ENCODE data around the gene HNF1A. TPM values are rescaled to one million over a fixed set of nuclear protein-coding genes. Genes with fewer than 3 reads are reported as not detected.
A peak's percentile ranks its signal among the peaks of the same experiment; 100 is the strongest.

HNF1A gene
- total and polyA plus RNA-seq, 2 of the 13 experiments (the other 11 are each of a cell fraction or from before 2014, with no cell fraction given) = 13.4 to 34.7 TPM

DNA sequence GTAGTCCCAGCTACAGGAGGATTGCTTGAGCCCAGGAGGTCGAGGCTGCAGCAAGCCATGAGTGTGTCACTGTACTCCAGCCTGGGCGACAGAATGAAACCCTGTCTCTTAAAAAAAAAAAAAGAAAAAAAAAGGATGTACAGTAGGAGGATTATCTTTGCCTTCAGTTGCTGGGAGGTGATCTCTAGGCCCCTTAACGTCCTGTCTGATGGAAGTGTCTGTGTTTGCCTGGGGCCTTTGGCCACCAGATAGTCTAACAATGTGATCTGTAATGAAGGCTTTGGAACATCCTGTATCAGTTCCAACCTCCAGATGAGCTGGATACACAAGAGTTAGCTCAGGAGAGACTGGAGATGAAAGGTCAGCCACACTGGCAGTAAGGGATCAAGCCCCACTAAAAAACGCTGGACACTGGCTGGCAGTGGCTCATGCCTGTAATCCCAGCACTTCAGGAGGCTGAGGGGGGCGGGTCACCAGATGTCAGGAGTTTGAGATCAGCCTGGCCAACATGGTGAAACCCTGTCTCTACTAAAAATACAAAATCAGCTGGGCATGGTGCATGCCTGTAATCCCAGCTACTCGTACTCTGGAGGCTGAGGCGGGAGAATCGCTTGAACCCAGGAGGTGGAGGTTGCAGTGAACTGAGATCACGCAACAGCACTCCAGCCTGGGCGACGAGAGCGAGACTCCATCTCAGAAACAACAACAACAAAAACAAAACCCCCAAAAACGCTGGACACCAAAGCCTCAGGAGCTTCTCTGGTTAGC, 19.0 kb upstream of the HNF1A start (continued):
- TF ChIP-seq, protein P1, sequence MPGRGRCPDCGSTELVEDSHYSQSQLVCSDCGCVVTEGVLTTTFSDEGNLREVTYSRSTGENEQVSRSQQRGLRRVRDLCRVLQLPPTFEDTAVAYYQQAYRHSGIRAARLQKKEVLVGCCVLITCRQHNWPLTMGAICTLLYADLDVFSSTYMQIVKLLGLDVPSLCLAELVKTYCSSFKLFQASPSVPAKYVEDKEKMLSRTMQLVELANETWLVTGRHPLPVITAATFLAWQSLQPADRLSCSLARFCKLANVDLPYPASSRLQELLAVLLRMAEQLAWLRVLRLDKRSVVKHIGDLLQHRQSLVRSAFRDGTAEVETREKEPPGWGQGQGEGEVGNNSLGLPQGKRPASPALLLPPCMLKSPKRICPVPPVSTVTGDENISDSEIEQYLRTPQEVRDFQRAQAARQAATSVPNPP (CRISPR knock-in tag; IDR thresholded peaks at IDR 0.05) = 0 out of 2 replicates have a peak, but pooled peaks have one; percentile 34
- TF ChIP-seq, protein P2, sequence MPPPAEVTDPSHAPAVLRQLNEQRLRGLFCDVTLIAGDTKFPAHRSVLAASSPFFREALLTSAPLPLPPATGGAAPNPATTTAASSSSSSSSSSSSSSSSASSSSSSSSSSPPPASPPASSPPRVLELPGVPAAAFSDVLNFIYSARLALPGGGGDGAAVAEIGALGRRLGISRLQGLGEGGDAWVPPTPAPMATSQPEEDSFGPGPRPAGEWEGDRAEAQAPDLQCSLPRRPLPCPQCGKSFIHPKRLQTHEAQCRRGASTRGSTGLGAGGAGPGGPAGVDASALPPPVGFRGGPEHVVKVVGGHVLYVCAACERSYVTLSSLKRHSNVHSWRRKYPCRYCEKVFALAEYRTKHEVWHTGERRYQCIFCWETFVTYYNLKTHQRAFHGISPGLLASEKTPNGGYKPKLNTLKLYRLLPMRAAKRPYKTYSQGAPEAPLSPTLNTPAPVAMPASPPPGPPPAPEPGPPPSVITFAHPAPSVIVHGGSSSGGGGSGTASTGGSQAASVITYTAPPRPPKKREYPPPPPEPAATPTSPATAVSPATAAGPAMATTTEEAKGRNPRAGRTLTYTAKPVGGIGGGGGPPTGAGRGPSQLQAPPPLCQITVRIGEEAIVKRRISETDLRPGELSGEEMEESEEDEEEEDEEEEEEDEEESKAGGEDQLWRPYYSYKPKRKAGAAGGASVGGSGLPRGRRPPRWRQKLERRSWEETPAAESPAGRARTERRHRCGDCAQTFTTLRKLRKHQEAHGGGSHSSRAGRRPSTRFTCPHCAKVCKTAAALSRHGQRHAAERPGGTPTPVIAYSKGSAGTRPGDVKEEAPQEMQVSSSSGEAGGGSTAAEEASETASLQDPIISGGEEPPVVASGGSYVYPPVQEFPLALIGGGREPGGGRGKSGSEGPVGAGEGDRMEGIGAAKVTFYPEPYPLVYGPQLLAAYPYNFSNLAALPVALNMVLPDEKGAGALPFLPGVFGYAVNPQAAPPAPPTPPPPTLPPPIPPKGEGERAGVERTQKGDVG (CRISPR knock-in tag; IDR thresholded peaks at IDR 0.05; ENCODE audit: borderline replicate concordance) = no peak
- TF ChIP-seq ZSCAN22 (CRISPR knock-in tag; IDR thresholded peaks at IDR 0.05) = peak; percentile 74; the same call in 1 of the 2 replicates
- 0 out of 2 replicates have a peak, but pooled peaks have one; percentile 16 for TF ChIP-seq TARDBP (CRISPR knock-in tag; IDR thresholded peaks at IDR 0.05)
- TF ChIP-seq THYN1 (CRISPR knock-in tag; IDR thresholded peaks at IDR 0.05; ENCODE audit: borderline replicate concordance, low read depth) = 0 out of 2 replicates have a peak, but pooled peaks have one; percentile 62
- TF ChIP-seq SUZ12 (IDR thresholded peaks at IDR 0.05; ENCODE audit: low read depth, low read length) = no peak
- no peak for TF ChIP-seq SPEN (CRISPR knock-in tag; IDR thresholded peaks at IDR 0.05; ENCODE audit: low read depth)
- no peak for TF ChIP-seq MEF2D (CRISPR knock-in tag; IDR thresholded peaks at IDR 0.05)
- no peak for TF ChIP-seq TBP (CRISPR knock-in tag; IDR thresholded peaks at IDR 0.05)
- TF ChIP-seq, protein P3, sequence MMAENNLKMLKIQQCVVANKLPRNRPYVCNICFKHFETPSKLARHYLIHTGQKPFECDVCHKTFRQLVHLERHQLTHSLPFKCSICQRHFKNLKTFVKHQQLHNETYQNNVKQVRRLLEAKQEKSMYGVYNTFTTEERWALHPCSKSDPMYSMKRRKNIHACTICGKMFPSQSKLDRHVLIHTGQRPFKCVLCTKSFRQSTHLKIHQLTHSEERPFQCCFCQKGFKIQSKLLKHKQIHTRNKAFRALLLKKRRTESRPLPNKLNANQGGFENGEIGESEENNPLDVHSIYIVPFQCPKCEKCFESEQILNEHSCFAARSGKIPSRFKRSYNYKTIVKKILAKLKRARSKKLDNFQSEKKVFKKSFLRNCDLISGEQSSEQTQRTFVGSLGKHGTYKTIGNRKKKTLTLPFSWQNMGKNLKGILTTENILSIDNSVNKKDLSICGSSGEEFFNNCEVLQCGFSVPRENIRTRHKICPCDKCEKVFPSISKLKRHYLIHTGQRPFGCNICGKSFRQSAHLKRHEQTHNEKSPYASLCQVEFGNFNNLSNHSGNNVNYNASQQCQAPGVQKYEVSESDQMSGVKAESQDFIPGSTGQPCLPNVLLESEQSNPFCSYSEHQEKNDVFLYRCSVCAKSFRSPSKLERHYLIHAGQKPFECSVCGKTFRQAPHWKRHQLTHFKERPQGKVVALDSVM (CRISPR knock-in tag; IDR thresholded peaks at IDR 0.05) = peak; percentile 76; the same call in 1 of the 2 replicates
- TF ChIP-seq ATF7-NPFF (CRISPR knock-in tag; IDR thresholded peaks at IDR 0.05; ENCODE audit: low read depth) = no peak
- TF ChIP-seq ZNF567 (CRISPR knock-in tag; IDR thresholded peaks at IDR 0.05; ENCODE audit: borderline replicate concordance) = 0 out of 2 replicates have a peak, but pooled peaks have one; percentile 57
- TF ChIP-seq STAG1 (CRISPR knock-in tag; IDR thresholded peaks at IDR 0.05) = no peak
- TF ChIP-seq MTF2 (CRISPR knock-in tag; IDR thresholded peaks at IDR 0.05; ENCODE audit: borderline replicate concordance) = no peak
- no peak for TF ChIP-seq GATA4 (IDR thresholded peaks at IDR 0.05; ENCODE audit: borderline replicate concordance, low read depth)
- TF ChIP-seq HOXA7 (CRISPR knock-in tag; IDR thresholded peaks at IDR 0.05) = no peak
- TF ChIP-seq MATR3 (CRISPR knock-in tag; IDR thresholded peaks at IDR 0.05) = no peak
- TF ChIP-seq, protein P4, sequence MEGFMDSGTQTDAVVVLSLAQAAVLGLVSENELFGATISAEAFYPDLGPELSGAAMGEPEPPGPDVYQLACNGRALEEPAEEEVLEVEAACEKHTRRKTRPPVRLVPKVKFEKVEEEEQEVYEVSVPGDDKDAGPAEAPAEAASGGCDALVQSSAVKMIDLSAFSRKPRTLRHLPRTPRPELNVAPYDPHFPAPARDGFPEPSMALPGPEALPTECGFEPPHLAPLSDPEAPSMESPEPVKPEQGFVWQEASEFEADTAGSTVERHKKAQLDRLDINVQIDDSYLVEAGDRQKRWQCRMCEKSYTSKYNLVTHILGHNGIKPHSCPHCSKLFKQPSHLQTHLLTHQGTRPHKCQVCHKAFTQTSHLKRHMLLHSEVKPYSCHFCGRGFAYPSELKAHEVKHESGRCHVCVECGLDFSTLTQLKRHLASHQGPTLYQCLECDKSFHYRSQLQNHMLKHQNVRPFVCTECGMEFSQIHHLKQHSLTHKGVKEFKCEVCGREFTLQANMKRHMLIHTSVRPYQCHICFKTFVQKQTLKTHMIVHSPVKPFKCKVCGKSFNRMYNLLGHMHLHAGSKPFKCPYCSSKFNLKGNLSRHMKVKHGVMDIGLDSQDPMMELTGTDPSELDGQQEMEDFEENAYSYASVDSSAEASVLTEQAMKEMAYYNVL (CRISPR knock-in tag; IDR thresholded peaks at IDR 0.05; ENCODE audit: borderline replicate concordance) = no peak
- no peak for TF ChIP-seq SP5 (CRISPR knock-in tag; IDR thresholded peaks at IDR 0.05; ENCODE audit: borderline replicate concordance, low read depth)

All from HepG2 (cell line).